Measurements from ENCODE around the gene IL4R. TPM values are rescaled to one million over a fixed set of nuclear protein-coding genes. Genes with fewer than 3 reads are reported as not detected.

The IL4R gene
- total and polyA plus RNA-seq, 2 of the 13 experiments (the other 11 are each of a cell fraction or from before 2014, with no cell fraction given): 15.9 to 49.6 TPM

DNA sequence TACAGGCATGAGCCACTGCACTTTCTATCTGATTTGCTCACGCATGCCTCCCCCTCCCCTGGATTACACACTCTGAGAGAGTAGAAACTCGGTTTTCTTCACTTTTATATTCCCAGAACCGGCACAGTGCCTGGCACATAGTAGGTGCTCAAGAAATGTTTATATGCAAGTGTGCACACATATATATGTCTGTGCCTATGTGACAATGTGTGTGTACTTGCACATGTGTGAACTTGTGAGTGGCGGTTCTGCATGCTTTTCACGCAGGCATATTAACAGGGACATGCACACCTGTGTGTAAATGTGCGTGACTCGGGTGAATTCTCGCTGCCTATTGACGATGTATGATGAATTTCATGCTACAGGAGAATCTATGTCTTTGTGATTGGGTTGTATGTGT, 66.1 kb downstream of the IL4R start:
- POLR2A ChIA-PET: no interaction called here
- Histone ChIP-seq H3K27me3 (ENCODE audit: control insufficient read depth in 1 of 2, insufficient read depth in 2 of 2, low read length in 2 of 2) (peaks cover 3 to 28% of the 10 kb centered on the region in 2 experiments; a peak in 3 of 5 replicates), H3K79me2 (ENCODE audit: insufficient read depth, low read length) (no peaks in the 10 kb centered on the region), H3K9me3 (ENCODE audit: low read length) (no peaks in the 10 kb centered on the region), H2AFZ (ENCODE audit: low read length) (no peak overlapping the region), H3K4me3 (replicated peaks in 1 of 3; ENCODE audit: insufficient read depth in 1 of 3, low read depth in 2 of 3, low read length in 3 of 3) (no peak overlapping the region), H3K9ac (ENCODE audit: insufficient read depth, low read depth, low read length) (no peak overlapping the region), H3K4me2 (ENCODE audit: low read depth, low read length) (no peak overlapping the region), H3K36me3 (replicated peaks in 1 of 2; ENCODE audit: control insufficient read depth in 1 of 2, insufficient read depth in 2 of 2, low read length in 2 of 2) (no peaks in the 10 kb centered on the region), H3K4me1 (ENCODE audit: insufficient read depth, low read length) (peaks cover 6% of the 10 kb centered on the region), H4K20me1 (ENCODE audit: insufficient read depth, low read length) (no peaks in the 10 kb centered on the region), H3K27ac (ENCODE audit: extremely low read length, insufficient read depth, low read length) (no peak overlapping the region)
- DNase-seq (ENCODE audit: low spot score) (no peak), ATAC-seq (no peak), FAIRE-seq (peak; percentile 21)
- CTCF ChIA-PET (ENCODE audit: low intra/inter-chr PET ratio, low total read pairs): no interaction called here
- no peak for TF ChIP-seq ZNF3 (CRISPR knock-in tag; IDR thresholded peaks at IDR 0.05)
- TF ChIP-seq ZKSCAN1 (IDR thresholded peaks at IDR 0.05; ENCODE audit: low read length): peak; percentile 74; the same call in 1 of the 2 replicates
- BruUV-seq (replicated peaks): no TSS peak
- whole genome bisulfite sequencing (ENCODE audit: low lambda C conversion rate): 55% methylated on average over 9 of the region's 9 CpGs
- intact Hi-C loops (cut with micrococcal nuclease; ENCODE audit: unreplicated experiment) (loop anchor here (5.0 kb wide), 1 partner anchor 77 kb away; no protein-coding TSS in a partner anchor), in situ Hi-C loops (cut with HindIII; ENCODE audit: extremely low pct_ligation_motif_present, low pct_unique_long_range_greater_than_20kb) (no loop called here)

DNA sequence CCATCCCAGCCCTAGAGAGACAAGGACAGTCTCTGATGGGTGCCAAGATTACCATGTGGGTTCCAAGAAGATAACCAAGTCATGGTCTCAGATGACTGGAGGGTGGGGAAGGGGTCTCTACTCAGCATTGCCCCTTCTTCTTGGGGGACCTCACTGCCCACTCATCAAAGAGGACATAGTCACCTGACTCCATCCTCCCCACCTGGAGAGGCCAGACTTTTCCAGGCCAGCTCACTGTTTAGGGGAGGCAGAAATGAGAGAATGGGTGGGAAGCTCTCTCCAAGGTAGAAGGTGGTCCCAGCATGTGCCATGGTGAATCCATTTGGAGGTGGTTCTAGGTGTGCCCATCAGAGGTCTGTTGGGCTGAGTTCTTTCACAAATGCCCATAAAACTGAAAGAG, 67.5 kb downstream of the IL4R start:
- no peak for TF ChIP-seq ZNF605 (CRISPR knock-in tag; IDR thresholded peaks at IDR 0.05)
- Histone ChIP-seq H3K27ac (ENCODE audit: extremely low read length, insufficient read depth, low read length) (no peak overlapping the region), H2AFZ (ENCODE audit: low read length) (no peak overlapping the region), H3K9ac (ENCODE audit: insufficient read depth, low read depth, low read length) (no peak overlapping the region), H3K4me2 (ENCODE audit: low read depth, low read length) (no peak overlapping the region), H3K9me3 (ENCODE audit: low read length) (no peaks in the 10 kb centered on the region), H4K20me1 (ENCODE audit: insufficient read depth, low read length) (no peaks in the 10 kb centered on the region), H3K4me3 (replicated peaks in 1 of 3; ENCODE audit: insufficient read depth in 1 of 3, low read depth in 2 of 3, low read length in 3 of 3) (no peak overlapping the region), H3K27me3 (ENCODE audit: control insufficient read depth in 1 of 2, insufficient read depth in 2 of 2, low read length in 2 of 2) (peaks cover 3 to 34% of the 10 kb centered on the region in 2 experiments; a peak in 3 of 5 replicates), H3K4me1 (ENCODE audit: insufficient read depth, low read length) (peaks cover 6% of the 10 kb centered on the region), H3K36me3 (replicated peaks in 1 of 2; ENCODE audit: control insufficient read depth in 1 of 2, insufficient read depth in 2 of 2, low read length in 2 of 2) (no peaks in the 10 kb centered on the region), H3K79me2 (ENCODE audit: insufficient read depth, low read length) (no peaks in the 10 kb centered on the region)
- no peak for DNase-seq (ENCODE audit: low spot score)
- intact Hi-C loops (cut with micrococcal nuclease; ENCODE audit: unreplicated experiment) (no loop called here), in situ Hi-C loops (cut with HindIII; ENCODE audit: extremely low pct_ligation_motif_present, low pct_unique_long_range_greater_than_20kb) (no loop called here)
- no peak for FAIRE-seq
- ChIA-PET CTCF (ENCODE audit: low intra/inter-chr PET ratio, low total read pairs) (no interaction called here), POLR2A (no interaction called here)
- no peak for ATAC-seq
- BruUV-seq (replicated peaks): no TSS peak

Data from HepG2 (cell line).